Measurements from ENCODE around the gene DPEP1.
A peak's percentile ranks its signal among the peaks of the same experiment; 100 is the strongest.

Gene DPEP1

DNA sequence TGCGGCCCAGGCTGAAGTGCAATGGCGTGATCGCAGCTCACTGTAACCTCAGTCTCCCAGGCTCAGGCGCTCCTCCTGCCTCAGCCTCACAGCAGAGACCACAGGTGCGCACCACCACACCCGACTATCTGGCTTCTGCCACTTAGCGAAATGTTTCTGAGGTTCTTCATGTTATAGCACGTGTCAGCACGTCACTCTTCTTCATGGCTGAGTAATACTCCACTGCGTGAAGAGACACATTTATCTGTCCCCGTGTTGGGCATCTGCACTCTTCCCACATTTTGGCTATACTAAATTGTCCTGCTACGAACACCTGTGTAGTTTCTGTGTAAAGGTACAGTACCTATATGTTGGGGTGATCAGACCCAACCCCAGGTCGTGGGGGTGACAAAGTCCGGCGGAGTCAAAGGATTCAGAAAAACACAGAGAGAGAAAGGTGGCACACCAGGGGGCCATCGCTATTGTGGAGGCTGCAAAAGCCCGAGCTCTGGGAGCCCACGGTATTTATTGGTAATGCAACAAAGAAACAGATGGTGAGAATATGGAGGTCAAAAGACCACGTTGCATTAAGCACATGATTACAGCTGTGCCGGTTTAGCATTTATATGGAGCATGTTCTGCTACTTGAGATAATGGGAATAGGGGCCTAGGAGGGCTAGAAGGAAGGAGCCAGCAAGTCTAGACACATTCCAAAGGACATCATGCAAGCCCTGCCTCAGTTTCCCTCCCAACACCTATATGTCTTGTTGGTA is 851 bp upstream of the DPEP1 start:
- DNase-seq (ENCODE audit: low spot score), result no peak
- TF ChIP-seq, protein P1, sequence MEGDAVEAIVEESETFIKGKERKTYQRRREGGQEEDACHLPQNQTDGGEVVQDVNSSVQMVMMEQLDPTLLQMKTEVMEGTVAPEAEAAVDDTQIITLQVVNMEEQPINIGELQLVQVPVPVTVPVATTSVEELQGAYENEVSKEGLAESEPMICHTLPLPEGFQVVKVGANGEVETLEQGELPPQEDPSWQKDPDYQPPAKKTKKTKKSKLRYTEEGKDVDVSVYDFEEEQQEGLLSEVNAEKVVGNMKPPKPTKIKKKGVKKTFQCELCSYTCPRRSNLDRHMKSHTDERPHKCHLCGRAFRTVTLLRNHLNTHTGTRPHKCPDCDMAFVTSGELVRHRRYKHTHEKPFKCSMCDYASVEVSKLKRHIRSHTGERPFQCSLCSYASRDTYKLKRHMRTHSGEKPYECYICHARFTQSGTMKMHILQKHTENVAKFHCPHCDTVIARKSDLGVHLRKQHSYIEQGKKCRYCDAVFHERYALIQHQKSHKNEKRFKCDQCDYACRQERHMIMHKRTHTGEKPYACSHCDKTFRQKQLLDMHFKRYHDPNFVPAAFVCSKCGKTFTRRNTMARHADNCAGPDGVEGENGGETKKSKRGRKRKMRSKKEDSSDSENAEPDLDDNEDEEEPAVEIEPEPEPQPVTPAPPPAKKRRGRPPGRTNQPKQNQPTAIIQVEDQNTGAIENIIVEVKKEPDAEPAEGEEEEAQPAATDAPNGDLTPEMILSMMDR (IDR thresholded peaks at IDR 0.05; ENCODE audit: extremely low read depth, missing control alignments), result no peak

GRCh38 chr16:89613954-89614459 is 565 bp downstream of the DPEP1 start:
- DNase-seq (ENCODE audit: low spot score), result no peak
- TF ChIP-seq, protein P1 (IDR thresholded peaks at IDR 0.05; ENCODE audit: extremely low read depth, missing control alignments), result no peak

GRCh38 chr16:89615176-89615575 is 1.7 kb downstream of the DPEP1 start:
- TF ChIP-seq, protein P1 (IDR thresholded peaks at IDR 0.05; ENCODE audit: extremely low read depth, missing control alignments), result no peak
- no peak for DNase-seq (ENCODE audit: low spot score)

DNA sequence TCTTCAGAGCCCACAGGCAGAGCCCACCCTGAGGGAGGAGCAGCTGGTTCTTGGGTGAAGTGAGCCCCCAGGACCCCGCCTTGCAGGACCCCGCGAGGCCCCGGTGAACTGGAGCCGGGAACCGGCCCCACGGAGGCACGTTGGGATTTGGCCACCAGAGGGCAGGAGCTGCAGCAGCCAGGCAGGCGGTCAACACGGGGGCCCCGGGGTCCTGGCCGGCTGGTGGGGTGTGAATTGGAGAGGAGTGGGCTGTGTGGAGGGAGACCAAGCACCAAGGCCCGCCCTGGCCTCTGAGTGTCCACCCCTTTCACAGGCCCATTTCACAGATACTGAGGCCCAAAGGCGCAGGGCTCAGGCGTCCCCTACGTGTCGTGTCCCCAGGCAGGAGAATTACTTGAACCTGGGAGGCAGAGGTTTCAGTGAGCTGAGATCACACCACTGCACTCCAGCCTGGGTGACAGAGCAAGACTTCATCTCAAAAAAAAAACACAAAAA is 2.2 kb downstream of the DPEP1 start:
- DNase-seq (ENCODE audit: low spot score), result peak; percentile 75
- TF ChIP-seq, protein P1 (IDR thresholded peaks at IDR 0.05; ENCODE audit: extremely low read depth, missing control alignments), result no peak

- DNase-seq (ENCODE audit: low spot score), result no peak
- TF ChIP-seq, protein P1 (IDR thresholded peaks at IDR 0.05; ENCODE audit: extremely low read depth, missing control alignments), result no peak
Observed at GRCh38 chr16:89616623-89617022, 3.2 kb downstream of the DPEP1 start.

DNA sequence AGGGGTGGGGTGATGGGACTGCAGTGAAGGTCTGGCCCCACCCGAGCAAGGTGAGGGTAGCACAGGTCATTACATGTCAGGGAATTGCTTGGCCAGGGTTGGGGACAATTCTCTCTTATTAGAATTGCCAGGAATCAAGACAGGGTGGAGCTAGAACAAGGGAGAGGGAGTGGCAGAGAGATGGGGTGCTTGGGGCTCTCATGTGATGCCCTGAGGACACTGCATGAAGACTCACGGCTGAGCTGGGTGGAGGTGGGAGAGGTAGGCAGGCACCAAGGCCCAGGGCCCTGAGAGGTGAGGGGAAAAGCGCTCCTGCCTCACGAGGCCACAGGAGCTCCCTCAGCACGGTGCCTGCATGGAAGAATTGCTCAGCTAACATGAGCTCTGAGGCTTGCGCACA is 3.6 kb downstream of the DPEP1 start:
- DNase-seq (ENCODE audit: low spot score), result no peak
- TF ChIP-seq, protein P1 (IDR thresholded peaks at IDR 0.05; ENCODE audit: extremely low read depth, missing control alignments), result no peak

- TF ChIP-seq, protein P1 (IDR thresholded peaks at IDR 0.05; ENCODE audit: extremely low read depth, missing control alignments), result no peak
- DNase-seq (ENCODE audit: low spot score), result no peak
Observed at GRCh38 chr16:89618109-89618998, 4.9 kb downstream of the DPEP1 start.
